Activated CD4-positive, alpha-beta T cell treated with anti-CD3 and anti-CD28 coated beads, Interleukin-2, Interleukin-6, amounts not matched to agents 100 ng/mL and 50 ng/mL, durations not matched to agents 16 hours and 8 hours (primary cell): ENCODE data around the gene ACTN4.

Source experiments
- DNase-seq: peaks from one replicate; pipeline ENCODE4 v3.0.0-alpha.2; 2020

The ACTN4 gene

GRCh38 chr19:38774181-38774950 is 126.9 kb downstream of the ACTN4 start:
- DNase-seq: no peak

DNA sequence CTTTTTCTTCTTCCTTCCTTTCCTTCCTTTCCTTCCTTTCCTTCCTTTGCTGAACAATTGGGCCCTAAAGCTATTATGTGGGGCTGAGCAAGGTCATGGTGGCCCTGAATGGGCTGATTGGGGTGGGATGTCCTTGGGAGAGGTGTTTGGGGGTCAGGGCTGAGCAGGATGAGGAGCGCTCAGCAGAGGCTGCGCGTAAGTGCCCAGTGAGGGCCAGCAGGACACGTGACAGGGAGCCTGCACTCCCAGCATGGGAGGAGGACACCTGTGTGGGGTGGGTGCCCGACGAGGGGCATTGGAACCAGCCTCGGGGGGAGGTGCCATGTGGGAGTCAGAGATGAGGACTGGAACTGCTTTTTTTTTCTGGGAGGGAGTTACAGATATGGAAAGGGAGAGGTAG is 131.3 kb downstream of the ACTN4 start:
- DNase-seq: no peak

GRCh38 chr19:38780443-38780842 is 133.0 kb downstream of the ACTN4 start:
- no peak for DNase-seq

DNA sequence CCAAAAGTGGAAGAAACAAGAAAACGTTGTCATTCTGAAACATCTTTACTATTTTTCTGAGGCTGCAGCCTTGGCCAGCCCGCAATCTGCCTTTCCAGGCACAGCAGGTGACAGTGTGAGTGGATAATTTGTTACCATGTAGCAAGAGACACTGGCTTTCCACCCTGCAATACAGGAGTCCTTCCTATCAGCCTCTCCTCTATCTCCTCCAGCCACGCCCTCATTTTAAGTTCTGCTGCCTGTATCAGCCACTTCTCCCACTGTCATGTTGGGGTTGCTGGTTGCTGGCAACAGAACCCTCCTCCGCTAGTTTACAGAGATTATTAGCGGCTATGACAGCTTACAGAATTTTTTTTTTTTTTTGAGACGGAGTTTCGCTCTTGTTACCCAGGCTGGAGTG is 133.6 kb downstream of the ACTN4 start:
- no peak for DNase-seq
